T47D (cell line): ENCODE measurements around the gene BPI.

ENCODE experiments used
- DNase-seq, 2 experiments: peaks; one replicate each; pipeline versions ENCODE4 v3.0.0 to v3.0.0-alpha.2; 2011 to 2012; ENCODE audit warnings: low read depth in 1 of 2, low spot score in 1 of 2
- JUND ChIP-seq: IDR thresholded peaks from 2 replicates; pipeline ENCODE4 v1.6.1; 2012; ENCODE audit warnings: low read depth
- in situ Hi-C: cut with HindIII; loops from 2 replicates; pipeline ENCODE4 v1.10.0; 2016; ENCODE audit warnings: low sequenced_read_pairs, low pct_unique_long_range_greater_than_20kb

Gene BPI

DNA sequence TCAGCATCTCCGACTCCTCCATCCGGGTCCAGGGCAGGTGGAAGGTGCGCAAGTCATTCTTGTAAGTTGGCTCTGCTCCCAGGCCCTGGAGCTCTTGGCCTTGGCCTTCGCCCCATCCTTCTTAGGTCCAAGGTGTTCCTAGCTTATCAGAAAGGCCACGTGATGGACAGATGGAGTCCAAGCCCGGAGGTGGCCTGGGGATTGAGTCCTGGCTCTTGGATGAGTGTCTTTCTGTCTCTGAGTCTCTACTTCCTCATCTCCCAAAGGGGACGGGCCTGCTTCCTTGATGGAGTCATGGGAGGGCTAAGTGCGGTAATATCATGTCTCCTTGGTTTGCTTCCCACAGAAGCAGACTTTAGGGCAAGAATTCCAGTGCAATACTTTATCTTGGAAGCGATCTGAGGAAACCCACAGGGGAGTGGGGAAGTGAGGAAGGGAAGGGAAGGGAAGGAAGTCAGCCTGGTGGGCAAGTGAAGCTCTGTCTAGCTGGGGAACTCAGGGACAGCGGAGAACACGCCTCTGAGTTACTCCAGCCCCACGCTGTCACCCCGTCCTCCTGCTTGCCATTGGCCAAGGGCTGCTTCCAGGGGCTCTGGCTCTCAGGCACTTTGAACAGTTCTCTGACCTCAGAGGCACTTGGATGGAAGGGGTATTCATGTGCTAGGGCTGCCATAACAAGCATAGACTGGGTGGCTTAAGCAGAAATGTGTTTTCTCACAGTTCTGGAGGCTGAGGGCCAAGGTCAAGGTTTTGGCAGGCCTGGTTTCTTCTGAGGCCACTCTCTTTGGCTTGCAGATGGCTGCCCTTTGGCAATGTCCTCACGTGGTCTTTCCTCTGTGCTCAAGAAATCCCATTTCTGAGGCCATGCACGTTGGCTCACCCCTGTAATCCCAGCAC is 47.2 kb downstream of the BPI start:
- in situ Hi-C loops = no loop called here
- no peak for DNase-seq
- TF ChIP-seq JUND = no peak

DNA sequence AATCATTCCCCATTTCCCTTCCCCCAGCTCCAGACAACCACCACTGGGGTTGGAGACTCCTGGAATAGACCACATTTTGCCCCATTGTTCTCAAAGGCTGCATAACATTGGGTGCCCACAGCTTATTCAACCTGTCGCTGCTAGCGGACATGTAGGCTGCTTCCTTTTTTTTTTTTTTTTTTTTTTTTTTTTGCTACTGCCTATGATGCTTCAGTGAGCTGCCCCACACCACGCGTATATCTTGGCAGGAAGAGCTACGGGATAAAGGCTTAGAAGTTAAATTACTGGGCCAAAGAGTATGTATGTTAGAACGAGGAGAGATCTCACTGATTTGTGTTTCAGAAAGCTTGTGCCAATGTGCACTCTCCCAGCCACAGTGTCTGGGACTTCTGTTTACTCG is 49.4 kb downstream of the BPI start:
- DNase-seq = no peak
- TF ChIP-seq JUND = no peak
- in situ Hi-C loops = no loop called here

DNA sequence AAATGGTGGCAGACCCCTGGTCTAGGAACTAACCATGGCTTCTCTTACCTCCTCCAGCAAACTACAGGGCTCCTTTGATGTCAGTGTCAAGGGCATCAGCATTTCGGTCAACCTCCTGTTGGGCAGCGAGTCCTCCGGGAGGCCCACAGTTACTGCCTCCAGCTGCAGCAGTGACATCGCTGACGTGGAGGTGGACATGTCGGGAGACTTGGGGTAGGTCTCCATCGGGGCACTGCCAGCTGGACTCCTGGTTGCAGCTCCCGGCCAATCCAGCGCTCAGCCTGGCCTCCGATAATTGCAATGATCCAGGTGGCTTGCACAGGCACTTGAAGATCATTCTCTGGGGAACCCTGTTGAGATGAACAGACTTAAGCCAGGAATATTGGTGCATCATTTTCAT is 50.3 kb downstream of the BPI start:
- DNase-seq = no peak
- TF ChIP-seq JUND = no peak

DNA sequence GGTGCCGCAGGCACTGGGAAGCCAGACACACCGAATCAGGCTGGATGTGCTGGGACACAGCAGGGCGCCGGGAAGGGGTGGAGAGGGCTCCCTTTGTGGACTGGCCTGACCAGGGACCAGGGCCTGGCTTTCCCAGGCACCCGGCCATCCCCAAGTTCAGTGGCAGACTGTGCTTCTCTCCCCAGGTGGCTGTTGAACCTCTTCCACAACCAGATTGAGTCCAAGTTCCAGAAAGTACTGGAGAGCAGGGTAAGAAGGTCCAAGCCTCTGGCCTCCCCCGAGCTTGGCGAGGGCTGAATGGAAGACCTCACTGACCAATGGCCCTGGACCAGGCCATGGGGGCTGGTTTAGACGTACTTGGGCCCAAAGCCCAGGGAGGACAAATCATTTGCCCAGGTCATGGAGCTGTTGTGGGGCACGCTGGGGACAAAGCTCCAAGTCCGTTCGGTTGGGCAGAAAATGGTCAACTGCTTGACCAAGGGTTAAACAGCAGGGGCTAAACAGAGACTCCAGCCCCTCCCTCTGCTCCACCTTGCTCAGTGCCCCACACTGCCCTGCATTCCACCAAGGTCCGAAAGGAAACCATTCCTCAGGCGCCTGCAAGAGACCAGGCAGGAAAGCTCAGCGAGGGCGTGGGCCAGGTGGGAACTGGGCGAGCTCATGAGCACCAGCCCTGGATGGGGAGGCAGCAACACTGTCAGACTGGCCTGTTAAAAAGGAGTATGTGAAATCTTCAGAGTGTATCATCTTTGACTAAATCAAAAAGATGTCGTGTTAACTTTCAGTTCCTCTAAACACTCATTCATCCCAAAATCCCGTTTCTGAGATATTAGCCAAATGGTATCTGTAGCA is 51.4 kb downstream of the BPI start:
- in situ Hi-C loops = no loop called here
- no peak for DNase-seq
- TF ChIP-seq JUND = no peak

More for the DNA sequence above, 50.3 kb downstream of the BPI start:
- in situ Hi-C loops = no loop called here

DNA sequence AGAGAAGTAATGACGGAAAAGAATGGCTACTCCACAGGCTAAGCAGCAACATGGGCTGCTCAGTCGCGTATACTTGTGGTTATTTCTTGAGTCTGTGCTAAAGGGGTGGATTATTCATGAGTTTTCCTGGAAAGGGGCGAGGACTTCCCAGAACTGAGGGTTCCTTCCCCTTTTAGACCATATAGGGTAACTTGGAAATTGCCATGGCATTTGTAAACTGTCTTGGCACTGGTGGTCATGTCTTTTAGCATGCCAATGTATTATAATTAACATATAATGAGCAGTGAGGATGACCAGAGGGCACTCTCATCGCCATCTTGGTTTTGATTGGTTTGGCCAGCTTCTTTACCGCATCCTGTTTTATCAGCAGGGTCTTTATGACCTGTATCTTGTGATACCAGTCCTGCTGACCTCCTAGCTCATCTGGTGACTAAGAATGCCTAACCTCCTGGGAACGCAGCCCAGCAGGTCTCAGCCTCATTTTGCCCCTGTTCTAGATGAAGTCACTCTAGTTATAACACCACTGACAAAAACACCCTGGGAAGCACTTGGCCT is 53.8 kb downstream of the BPI start:
- in situ Hi-C loops = no loop called here
- DNase-seq = no peak
- TF ChIP-seq JUND = no peak

DNA sequence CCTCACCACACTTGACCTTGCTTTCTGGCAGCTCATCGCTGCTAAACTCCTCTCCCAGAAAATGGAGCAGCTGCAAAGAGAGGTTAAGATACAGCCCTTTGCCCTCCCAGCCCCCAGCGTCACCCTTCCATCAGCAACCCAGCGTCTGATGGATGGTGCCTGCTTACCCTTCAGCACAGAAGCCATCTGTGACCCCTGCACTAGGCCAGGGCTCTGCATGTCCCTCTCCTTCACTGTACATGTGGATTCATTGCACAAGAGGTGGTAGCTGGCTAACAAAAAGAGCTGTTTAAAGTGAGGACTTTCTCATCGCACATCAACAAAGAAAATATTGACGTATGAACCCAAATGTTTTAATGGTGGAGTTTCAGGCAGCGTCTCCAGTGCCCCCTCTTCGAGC is 54.6 kb downstream of the BPI start:
- in situ Hi-C loops = no loop called here
- DNase-seq = no peak
- no peak for TF ChIP-seq JUND

DNA sequence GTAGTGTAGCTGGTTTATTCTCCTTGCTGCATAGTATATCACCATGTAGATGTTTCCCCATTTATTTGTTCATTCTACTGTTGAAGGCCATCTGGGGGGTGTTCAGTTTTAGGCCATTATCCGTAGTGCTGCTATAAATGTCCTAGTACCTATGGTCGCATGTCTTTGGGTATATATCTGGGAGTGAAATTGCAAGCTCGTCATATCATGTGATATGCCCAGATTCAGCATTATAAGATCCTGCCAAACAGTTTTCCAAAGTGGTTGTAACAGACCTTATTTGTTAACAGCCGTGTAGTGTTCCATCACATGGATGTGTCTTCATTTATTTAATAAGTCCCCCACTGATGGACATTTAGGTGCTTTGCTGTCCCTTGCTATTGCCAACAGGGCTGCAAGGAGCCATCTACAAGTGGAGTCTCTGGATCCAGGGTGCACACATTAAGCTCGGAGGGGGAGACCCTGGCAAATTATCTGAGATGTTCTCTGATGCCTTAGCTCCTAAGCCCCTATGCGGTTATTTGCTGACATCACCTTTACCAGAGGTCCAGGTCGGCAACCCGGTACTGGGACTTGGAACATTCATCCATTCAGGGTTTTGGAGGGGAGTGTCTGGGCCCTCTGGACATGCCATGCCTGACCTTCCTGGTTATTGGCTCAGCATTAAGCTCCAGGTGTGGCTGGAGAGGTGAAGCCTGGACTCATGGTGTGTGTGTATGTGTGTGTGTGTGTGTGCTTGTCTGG is 59.2 kb downstream of the BPI start:
- DNase-seq = no peak
- in situ Hi-C loops = no loop called here
- no peak for TF ChIP-seq JUND

DNA sequence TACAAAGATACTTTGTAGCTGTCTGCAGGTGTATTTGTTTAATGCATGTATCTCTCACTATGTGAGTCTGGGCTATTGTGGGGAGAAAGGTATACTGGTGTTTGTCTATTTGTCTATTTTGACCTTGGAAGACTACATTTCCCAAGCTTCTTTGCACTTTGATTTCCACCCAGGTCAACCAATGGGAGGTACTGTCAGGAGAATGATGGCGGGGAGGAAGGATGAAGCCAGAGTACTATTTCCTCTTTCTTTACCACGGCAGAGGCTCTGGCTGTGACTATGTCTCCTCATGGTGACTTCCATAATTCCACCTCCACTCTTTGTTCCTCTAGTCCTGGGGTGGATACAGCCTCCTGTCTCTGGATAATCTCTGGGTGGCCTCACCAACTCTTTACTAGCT is 65.4 kb downstream of the BPI start:
- TF ChIP-seq JUND = no peak
- in situ Hi-C loops = no loop called here
- DNase-seq = peak; percentile 65 to 69

DNA sequence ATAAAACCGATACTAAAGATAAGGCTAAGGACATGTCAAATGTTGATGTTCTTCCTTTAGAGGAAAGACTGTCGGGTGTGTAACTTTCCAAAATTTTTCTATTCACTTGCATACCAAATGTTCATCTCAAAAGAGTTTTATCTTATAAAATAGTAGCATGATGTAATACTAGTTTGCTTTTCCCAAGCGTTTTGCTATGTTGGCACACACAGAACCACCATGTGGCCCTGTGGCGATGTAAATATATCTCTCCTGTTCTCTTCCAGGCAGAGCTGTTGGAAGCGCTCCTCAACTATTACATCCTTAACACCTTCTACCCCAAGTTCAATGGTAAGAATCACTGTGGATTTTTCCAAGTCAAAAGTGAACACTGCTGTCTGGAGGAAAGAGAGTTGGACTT is 68.8 kb downstream of the BPI start:
- no peak for DNase-seq
- TF ChIP-seq JUND = no peak
- in situ Hi-C loops = no loop called here

DNA sequence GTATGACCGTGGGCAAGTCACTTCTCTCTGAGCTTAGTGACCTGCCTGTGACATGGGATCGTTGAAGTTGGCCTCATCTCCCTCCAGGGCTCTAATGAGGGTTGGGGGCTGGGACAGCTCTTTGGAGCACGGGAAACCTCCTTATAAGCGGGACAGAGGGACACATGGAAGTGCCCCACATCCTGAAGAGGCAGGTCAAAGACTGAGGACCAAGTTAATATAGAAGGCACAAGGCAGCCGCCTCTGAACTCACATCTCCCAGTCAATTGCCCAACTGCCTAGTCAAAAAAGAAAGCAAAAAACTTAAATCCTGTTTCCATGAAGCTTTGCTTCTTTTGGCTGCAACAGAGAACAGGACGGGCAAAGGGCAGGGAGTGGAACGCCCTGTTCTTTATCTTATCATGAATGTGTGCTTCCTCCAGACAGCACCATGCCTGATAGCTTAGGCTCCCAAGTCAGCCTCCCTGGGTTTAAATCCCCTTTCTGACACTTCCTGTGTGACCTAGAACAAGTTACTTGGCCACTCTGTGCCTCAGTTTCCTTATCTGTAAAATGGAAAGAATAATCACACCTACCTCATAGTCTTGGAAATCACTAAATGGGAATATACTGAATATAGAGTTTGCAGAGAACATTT is 69.4 kb downstream of the BPI start:
- in situ Hi-C loops = no loop called here
- no peak for DNase-seq
- TF ChIP-seq JUND = no peak

DNA sequence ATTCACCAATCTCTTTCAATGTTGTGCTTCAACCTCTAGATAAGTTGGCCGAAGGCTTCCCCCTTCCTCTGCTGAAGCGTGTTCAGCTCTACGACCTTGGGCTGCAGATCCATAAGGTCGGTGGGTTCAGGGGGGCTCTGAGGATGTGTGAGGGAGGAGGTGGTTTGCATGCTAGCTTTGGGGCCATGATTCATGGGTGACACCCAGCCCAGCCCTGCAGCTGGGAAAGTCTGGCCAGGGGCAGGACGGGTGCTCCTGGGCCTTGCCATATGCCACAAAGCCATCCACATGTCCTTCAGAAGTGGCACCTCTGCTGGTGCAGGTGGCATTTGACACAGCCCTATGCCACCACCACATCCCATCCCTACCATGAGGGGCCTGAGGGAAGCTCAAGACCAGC is 69.9 kb downstream of the BPI start:
- no peak for TF ChIP-seq JUND
- in situ Hi-C loops = no loop called here
- no peak for DNase-seq
